GM12892 (cell line): ENCODE data around the gene CD99.

Source experiments
- POLR2A ChIP-seq: IDR thresholded peaks from 2 replicates; pipeline ENCODE4 v1.6.1; 2011; ENCODE audit warnings: low read depth, low read length, control low read depth
- POLR2AphosphoS5 ChIP-seq: IDR thresholded peaks from 2 replicates; pipeline ENCODE4 v1.6.1; 2011; ENCODE audit warnings: low read depth, low read length, control low read depth
- TAF1 ChIP-seq: IDR thresholded peaks from 2 replicates; pipeline ENCODE4 v1.6.1; 2011; ENCODE audit warnings: low read depth, mild to moderate bottlenecking, control low read depth, low read length, borderline replicate concordance

DNA sequence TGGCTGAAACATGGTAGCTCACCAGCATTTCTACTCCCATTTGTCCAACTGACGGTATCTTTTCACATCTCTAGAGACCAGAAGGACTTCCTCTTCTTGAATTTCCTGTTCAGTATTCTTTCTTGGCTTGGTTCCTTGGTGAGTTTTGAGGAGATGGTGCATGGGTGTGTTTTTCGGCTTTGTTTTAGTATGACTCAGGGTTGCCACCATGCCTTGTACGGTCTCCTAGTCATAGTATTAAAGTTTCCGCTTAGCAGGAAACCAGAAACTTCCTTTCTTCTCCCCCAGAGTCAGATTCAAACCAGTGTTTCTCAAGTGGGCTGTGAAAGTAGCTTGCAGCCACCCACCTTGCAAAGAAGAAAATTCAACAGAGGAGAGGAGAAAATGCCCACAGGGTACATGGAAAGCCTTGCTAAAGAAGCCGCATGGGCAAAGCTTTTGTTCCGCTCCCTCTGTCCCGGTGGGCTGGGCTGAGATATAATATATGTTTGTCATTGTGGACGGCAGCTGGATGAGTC, 5.7 kb downstream of the CD99 start:
- TF ChIP-seq POLR2AphosphoS5: no peak
- no peak for TF ChIP-seq POLR2A
- TF ChIP-seq TAF1: no peak
